ENCODE measurements around the gene ZCCHC14.
A peak's percentile ranks its signal among the peaks of the same experiment; 100 is the strongest.

ZCCHC14 gene

DNA sequence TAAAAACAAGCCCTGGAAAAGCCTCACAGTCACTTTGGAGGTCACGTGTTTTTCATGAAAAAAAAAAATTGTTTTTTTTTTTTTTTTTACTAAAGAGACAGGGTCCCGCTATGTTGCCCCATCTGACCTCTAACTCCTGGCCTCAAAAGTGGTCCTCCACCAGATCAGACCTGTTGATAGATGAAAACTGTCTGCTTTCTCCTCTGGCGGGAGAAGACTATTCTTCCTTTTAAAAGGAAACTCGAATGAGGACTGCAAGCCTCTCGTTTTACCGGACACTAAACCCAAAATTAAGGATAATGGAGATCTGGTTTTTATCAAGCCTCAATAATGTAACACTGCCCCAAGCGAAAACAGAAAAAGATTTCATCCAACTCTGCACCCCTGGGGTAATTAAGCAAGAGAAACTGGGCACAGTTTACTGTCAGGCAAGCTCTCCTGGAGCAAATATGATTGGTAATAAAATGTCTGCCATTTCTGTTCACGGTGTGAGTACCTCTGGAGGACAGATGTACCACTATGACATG lies 25.8 kb downstream of the ZCCHC14 start:
- Histone ChIP-seq H2BK5ac (ENCODE audit: low read length) (no peak overlapping the region), H3K9me3 (replicated peaks in 1 of 2; ENCODE audit: control insufficient read depth in 2 of 2, insufficient read depth in 1 of 2, low read depth in 1 of 2, low read length in 2 of 2) (no peaks in the 10 kb centered on the region), H2AK5ac (ENCODE audit: low read depth, low read length) (no peak overlapping the region), H3K27ac (replicated peaks; ENCODE audit: low read length) (no peak overlapping the region), H2BK12ac (ENCODE audit: low read length) (no peak overlapping the region), H3K4me1 (ENCODE audit: control insufficient read depth in 2 of 2, insufficient read depth in 1 of 2, low read depth in 1 of 2, low read length in 2 of 2) (peaks cover 20 to 35% of the 10 kb centered on the region in 2 donors), H3K4ac (ENCODE audit: low read length) (no peak overlapping the region), H2BK15ac (ENCODE audit: low read length) (no peak overlapping the region), H3K18ac (ENCODE audit: low read length) (no peak overlapping the region), H4K91ac (ENCODE audit: low read depth, low read length, poor library complexity) (no peak overlapping the region), H3K27me3 (ENCODE audit: control insufficient read depth in 3 of 3, insufficient read depth in 3 of 3, low read depth in 1 of 3, low read length in 3 of 3) (no peaks in the 10 kb centered on the region), H2BK120ac (ENCODE audit: low read depth, low read length) (no peak overlapping the region), H3K79me1 (ENCODE audit: low read depth, low read length) (peaks cover 7% of the 10 kb centered on the region), H3K36me3 (replicated peaks in 1 of 2; ENCODE audit: control insufficient read depth in 2 of 2, insufficient read depth in 2 of 2, low read length in 2 of 2) (peaks cover 0 to 3% of the 10 kb centered on the region in 2 donors), H2AFZ (ENCODE audit: low read length) (no peak overlapping the region), H3K4me2 (ENCODE audit: insufficient read depth, low read length, poor library complexity, severe bottlenecking) (no peak overlapping the region), H3K9ac (ENCODE audit: low read depth, low read length, poor library complexity) (no peak overlapping the region), H3K4me3 (ENCODE audit: low read length in 2 of 2) (no peak overlapping the region), H3K23ac (ENCODE audit: low read depth, low read length, poor library complexity) (no peak overlapping the region), H4K8ac (ENCODE audit: low read depth, low read length) (no peak overlapping the region), H3K14ac (ENCODE audit: low read length) (no peak overlapping the region)
- no CpG with 5 or more reads among the region's 8 CpGs for WGBS, 2 donors (ENCODE audit: extremely low coverage in 2 of 2, insufficient read length in 2 of 2, insufficient replicate concordance in 1 of 2)
- DNase-seq (ENCODE audit: low spot score): no peak

DNA sequence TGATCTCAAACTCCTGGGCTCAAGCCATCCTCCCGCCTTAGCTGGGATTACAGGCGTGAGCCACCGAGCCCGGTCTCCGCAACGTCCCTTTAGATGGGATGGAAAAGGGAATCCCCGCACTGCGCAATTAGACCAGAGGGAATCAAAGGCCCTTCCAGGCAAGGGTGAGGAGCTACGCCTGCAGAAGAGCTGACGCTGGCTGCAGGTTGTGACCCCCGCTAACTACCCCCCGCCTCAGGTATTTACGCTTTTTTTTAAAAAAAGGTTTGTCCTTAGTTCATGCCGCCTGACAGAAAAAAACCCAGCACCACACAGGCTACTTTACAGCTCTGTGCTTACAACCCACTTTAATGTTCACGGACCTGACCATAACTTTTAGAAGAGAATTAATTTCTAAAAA lies 26.9 kb downstream of the ZCCHC14 start:
- WGBS, 2 donors (ENCODE audit: extremely low coverage in 2 of 2, insufficient read length in 2 of 2, insufficient replicate concordance in 1 of 2): no CpG with 5 or more reads among the region's 15 CpGs
- H3K4me3 ChIP-seq (ENCODE audit: low read length in 2 of 2): no peak overlapping the region
- no peaks in the 10 kb centered on the region for H3K27me3 ChIP-seq (ENCODE audit: control insufficient read depth in 3 of 3, insufficient read depth in 3 of 3, low read depth in 1 of 3, low read length in 3 of 3)

DNA sequence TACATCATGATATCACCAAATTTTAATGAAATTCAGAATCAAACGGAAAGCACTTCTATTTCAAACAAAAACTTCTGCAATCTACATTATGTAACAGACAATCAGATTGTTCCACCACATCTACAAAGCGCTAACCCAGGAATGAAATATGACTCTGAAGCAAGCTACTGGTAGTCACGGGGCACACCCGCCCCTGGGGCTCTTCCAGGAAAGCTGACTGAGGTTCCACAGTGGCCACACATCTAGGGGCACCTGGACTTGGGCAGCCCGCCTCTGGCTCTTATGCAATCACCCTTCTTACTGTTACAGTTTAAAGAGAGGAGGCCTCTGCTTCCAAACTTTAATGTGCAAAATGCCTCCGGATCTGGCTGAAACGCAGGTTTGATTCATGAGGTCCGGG lies 27.5 kb downstream of the ZCCHC14 start:
- no peak for DNase-seq (ENCODE audit: low spot score)
- no peak overlapping the region for H2AFZ ChIP-seq (ENCODE audit: low read length)
- H3K4me2 ChIP-seq (ENCODE audit: insufficient read depth, low read length, poor library complexity, severe bottlenecking): no peak overlapping the region
- H3K9ac ChIP-seq (ENCODE audit: low read depth, low read length, poor library complexity): no peak overlapping the region
- no CpG with 5 or more reads among the region's 8 CpGs for WGBS, 2 donors (ENCODE audit: extremely low coverage in 2 of 2, insufficient read length in 2 of 2, insufficient replicate concordance in 1 of 2)
- H3K27ac ChIP-seq (replicated peaks; ENCODE audit: low read length): no peak overlapping the region
- H3K9me3 ChIP-seq (replicated peaks in 1 of 2; ENCODE audit: control insufficient read depth in 2 of 2, insufficient read depth in 1 of 2, low read depth in 1 of 2, low read length in 2 of 2): no peaks in the 10 kb centered on the region
- no peaks in the 10 kb centered on the region for H3K27me3 ChIP-seq (ENCODE audit: control insufficient read depth in 3 of 3, insufficient read depth in 3 of 3, low read depth in 1 of 3, low read length in 3 of 3)
- H2BK120ac ChIP-seq (ENCODE audit: low read depth, low read length): no peak overlapping the region
- H4K8ac ChIP-seq (ENCODE audit: low read depth, low read length): no peak overlapping the region
- H2BK15ac ChIP-seq (ENCODE audit: low read length): no peak overlapping the region
- H3K4me3 ChIP-seq (ENCODE audit: low read length in 2 of 2): no peak overlapping the region
- no peak overlapping the region for H2AK5ac ChIP-seq (ENCODE audit: low read depth, low read length)
- no peak overlapping the region for H4K91ac ChIP-seq (ENCODE audit: low read depth, low read length, poor library complexity)
- H3K14ac ChIP-seq (ENCODE audit: low read length): no peak overlapping the region
- no peak overlapping the region for H3K18ac ChIP-seq (ENCODE audit: low read length)
- no peak overlapping the region for H3K4ac ChIP-seq (ENCODE audit: low read length)
- H3K23ac ChIP-seq (ENCODE audit: low read depth, low read length, poor library complexity): peak overlapping the region; percentile 75
- H2BK5ac ChIP-seq (ENCODE audit: low read length): no peak overlapping the region
- H2BK12ac ChIP-seq (ENCODE audit: low read length): no peak overlapping the region
- H3K4me1 ChIP-seq (ENCODE audit: control insufficient read depth in 2 of 2, insufficient read depth in 1 of 2, low read depth in 1 of 2, low read length in 2 of 2): peaks cover 18 to 28% of the 10 kb centered on the region in 2 donors
- H3K79me1 ChIP-seq (ENCODE audit: low read depth, low read length): peaks cover 5% of the 10 kb centered on the region
- peaks cover 0 to 3% of the 10 kb centered on the region in 2 donors for H3K36me3 ChIP-seq (replicated peaks in 1 of 2; ENCODE audit: control insufficient read depth in 2 of 2, insufficient read depth in 2 of 2, low read length in 2 of 2)

More for the DNA sequence above, 26.9 kb downstream of the ZCCHC14 start:
- H3K9me3 ChIP-seq (replicated peaks in 1 of 2; ENCODE audit: control insufficient read depth in 2 of 2, insufficient read depth in 1 of 2, low read depth in 1 of 2, low read length in 2 of 2): no peaks in the 10 kb centered on the region
- H2BK12ac ChIP-seq (ENCODE audit: low read length): no peak overlapping the region
- peaks cover 18 to 28% of the 10 kb centered on the region in 2 donors for H3K4me1 ChIP-seq (ENCODE audit: control insufficient read depth in 2 of 2, insufficient read depth in 1 of 2, low read depth in 1 of 2, low read length in 2 of 2)
- no peak overlapping the region for H2AK5ac ChIP-seq (ENCODE audit: low read depth, low read length)
- no peak overlapping the region for H3K18ac ChIP-seq (ENCODE audit: low read length)
- H3K27ac ChIP-seq (replicated peaks; ENCODE audit: low read length): no peak overlapping the region
- peaks cover 0 to 3% of the 10 kb centered on the region in 2 donors for H3K36me3 ChIP-seq (replicated peaks in 1 of 2; ENCODE audit: control insufficient read depth in 2 of 2, insufficient read depth in 2 of 2, low read length in 2 of 2)
- H2BK5ac ChIP-seq (ENCODE audit: low read length): no peak overlapping the region
- no peak overlapping the region for H3K4ac ChIP-seq (ENCODE audit: low read length)
- H2BK120ac ChIP-seq (ENCODE audit: low read depth, low read length): no peak overlapping the region
- no peak overlapping the region for H3K4me2 ChIP-seq (ENCODE audit: insufficient read depth, low read length, poor library complexity, severe bottlenecking)
- no peak overlapping the region for H3K14ac ChIP-seq (ENCODE audit: low read length)
- no peak for DNase-seq (ENCODE audit: low spot score)
- no peak overlapping the region for H2AFZ ChIP-seq (ENCODE audit: low read length)
- no peak overlapping the region for H3K9ac ChIP-seq (ENCODE audit: low read depth, low read length, poor library complexity)
- H4K91ac ChIP-seq (ENCODE audit: low read depth, low read length, poor library complexity): no peak overlapping the region
- H3K23ac ChIP-seq (ENCODE audit: low read depth, low read length, poor library complexity): no peak overlapping the region
- no peak overlapping the region for H4K8ac ChIP-seq (ENCODE audit: low read depth, low read length)
- H2BK15ac ChIP-seq (ENCODE audit: low read length): no peak overlapping the region
- H3K79me1 ChIP-seq (ENCODE audit: low read depth, low read length): peaks cover 5% of the 10 kb centered on the region

DNA sequence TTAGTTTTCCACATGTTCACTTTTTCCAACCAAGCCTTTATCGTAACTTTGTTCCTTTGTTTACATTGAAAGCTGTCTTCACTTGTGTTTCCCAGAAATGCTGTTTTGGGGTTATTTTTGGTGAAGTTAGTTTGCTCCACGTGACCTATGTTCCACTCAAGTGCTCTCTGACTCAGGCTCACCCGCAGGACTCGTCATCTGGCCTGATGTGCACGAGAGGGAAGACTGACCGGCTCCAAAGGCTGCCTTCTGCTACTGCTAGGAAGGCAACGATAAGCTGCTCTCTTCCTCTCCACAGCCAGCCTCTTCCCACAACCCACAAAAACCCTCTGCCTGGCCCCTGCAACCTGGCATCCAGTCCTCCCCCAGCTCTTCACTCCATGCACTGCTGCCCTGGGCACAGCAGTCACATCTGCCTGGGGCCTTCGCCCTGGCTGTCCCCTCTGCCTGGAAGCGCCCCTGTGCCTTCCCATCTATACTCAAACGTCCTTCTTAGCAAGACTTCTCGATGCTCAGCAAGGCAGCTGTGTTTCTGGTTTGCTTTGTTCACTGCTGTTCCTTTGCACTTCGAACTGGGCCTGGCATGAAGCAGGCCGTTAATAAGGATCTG lies 28.0 kb downstream of the ZCCHC14 start:
- H3K36me3 ChIP-seq (replicated peaks in 1 of 2; ENCODE audit: control insufficient read depth in 2 of 2, insufficient read depth in 2 of 2, low read length in 2 of 2): peaks cover 4 to 5% of the 10 kb centered on the region in 2 donors
- H4K8ac ChIP-seq (ENCODE audit: low read depth, low read length): peak overlapping the region; percentile 9
- H2BK12ac ChIP-seq (ENCODE audit: low read length): no peak overlapping the region
- no peak overlapping the region for H2AFZ ChIP-seq (ENCODE audit: low read length)
- no peaks in the 10 kb centered on the region for H3K9me3 ChIP-seq (replicated peaks in 1 of 2; ENCODE audit: control insufficient read depth in 2 of 2, insufficient read depth in 1 of 2, low read depth in 1 of 2, low read length in 2 of 2)
- H3K27ac ChIP-seq (replicated peaks; ENCODE audit: low read length): peak overlapping the region; percentile 9
- peaks cover 5% of the 10 kb centered on the region for H3K79me1 ChIP-seq (ENCODE audit: low read depth, low read length)
- H3K18ac ChIP-seq (ENCODE audit: low read length): peak overlapping the region; percentile 86
- H3K4me1 ChIP-seq (ENCODE audit: control insufficient read depth in 2 of 2, insufficient read depth in 1 of 2, low read depth in 1 of 2, low read length in 2 of 2): peaks cover 18 to 28% of the 10 kb centered on the region in 2 donors
- no peak overlapping the region for H2BK5ac ChIP-seq (ENCODE audit: low read length)
- peak overlapping the region; percentile 64 for H3K14ac ChIP-seq (ENCODE audit: low read length)
- no peak overlapping the region for H3K4ac ChIP-seq (ENCODE audit: low read length)
- peak overlapping the region; percentile 75 for H3K23ac ChIP-seq (ENCODE audit: low read depth, low read length, poor library complexity)
- no peak overlapping the region for H4K91ac ChIP-seq (ENCODE audit: low read depth, low read length, poor library complexity)
- H2BK120ac ChIP-seq (ENCODE audit: low read depth, low read length): no peak overlapping the region
- no peaks in the 10 kb centered on the region for H3K27me3 ChIP-seq (ENCODE audit: control insufficient read depth in 3 of 3, insufficient read depth in 3 of 3, low read depth in 1 of 3, low read length in 3 of 3)
- peak overlapping the region; percentile 86 for H2AK5ac ChIP-seq (ENCODE audit: low read depth, low read length)
- DNase-seq (ENCODE audit: low spot score): no peak
- no peak overlapping the region for H3K4me3 ChIP-seq (ENCODE audit: low read length in 2 of 2)
- peak overlapping the region; percentile 31 for H2BK15ac ChIP-seq (ENCODE audit: low read length)
- H3K9ac ChIP-seq (ENCODE audit: low read depth, low read length, poor library complexity): peak overlapping the region; percentile 39
- H3K4me2 ChIP-seq (ENCODE audit: insufficient read depth, low read length, poor library complexity, severe bottlenecking): no peak overlapping the region
- no CpG with 5 or more reads among the region's 13 CpGs for WGBS, 2 donors (ENCODE audit: extremely low coverage in 2 of 2, insufficient read length in 2 of 2, insufficient replicate concordance in 1 of 2)
